ENCODE data around the gene MAP3K2.

MAP3K2 gene

DNA sequence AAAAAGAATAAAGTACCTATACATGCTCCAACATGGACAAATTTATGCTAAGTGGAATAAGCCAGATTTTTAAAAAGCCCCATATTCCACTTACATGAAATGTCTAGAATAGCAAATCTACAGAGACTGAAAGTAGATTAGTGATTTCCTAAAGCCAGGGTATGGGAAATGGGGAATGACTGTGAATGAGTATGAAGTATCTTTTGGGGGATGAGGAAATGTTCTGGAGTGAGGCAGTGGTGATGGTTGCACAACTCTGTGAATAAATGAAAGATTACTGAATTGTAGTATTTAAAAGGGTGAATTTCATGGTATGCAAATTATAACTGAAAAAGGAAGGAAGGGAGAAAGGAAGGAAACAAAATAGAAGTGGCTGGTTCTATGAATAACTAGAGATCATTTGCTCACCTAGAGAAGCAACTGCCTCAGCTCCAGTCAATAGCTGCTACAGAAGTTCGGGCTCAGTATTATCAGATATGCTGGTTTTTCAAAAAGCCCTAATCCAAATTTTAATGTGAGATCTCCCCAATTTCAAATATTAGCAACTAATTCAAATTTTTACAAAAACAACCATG, 39.3 kb downstream of the MAP3K2 start:
- TF ChIP-seq, protein P1, sequence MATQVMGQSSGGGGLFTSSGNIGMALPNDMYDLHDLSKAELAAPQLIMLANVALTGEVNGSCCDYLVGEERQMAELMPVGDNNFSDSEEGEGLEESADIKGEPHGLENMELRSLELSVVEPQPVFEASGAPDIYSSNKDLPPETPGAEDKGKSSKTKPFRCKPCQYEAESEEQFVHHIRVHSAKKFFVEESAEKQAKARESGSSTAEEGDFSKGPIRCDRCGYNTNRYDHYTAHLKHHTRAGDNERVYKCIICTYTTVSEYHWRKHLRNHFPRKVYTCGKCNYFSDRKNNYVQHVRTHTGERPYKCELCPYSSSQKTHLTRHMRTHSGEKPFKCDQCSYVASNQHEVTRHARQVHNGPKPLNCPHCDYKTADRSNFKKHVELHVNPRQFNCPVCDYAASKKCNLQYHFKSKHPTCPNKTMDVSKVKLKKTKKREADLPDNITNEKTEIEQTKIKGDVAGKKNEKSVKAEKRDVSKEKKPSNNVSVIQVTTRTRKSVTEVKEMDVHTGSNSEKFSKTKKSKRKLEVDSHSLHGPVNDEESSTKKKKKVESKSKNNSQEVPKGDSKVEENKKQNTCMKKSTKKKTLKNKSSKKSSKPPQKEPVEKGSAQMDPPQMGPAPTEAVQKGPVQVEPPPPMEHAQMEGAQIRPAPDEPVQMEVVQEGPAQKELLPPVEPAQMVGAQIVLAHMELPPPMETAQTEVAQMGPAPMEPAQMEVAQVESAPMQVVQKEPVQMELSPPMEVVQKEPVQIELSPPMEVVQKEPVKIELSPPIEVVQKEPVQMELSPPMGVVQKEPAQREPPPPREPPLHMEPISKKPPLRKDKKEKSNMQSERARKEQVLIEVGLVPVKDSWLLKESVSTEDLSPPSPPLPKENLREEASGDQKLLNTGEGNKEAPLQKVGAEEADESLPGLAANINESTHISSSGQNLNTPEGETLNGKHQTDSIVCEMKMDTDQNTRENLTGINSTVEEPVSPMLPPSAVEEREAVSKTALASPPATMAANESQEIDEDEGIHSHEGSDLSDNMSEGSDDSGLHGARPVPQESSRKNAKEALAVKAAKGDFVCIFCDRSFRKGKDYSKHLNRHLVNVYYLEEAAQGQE (IDR thresholded peaks at IDR 0.05; ENCODE audit: insufficient read depth in 1 of 2, low read depth in 2 of 2, low read length in 2 of 2), result no peak
- TF ChIP-seq POLR2AphosphoS5 (IDR thresholded peaks at IDR 0.05; ENCODE audit: low read depth, low read length) (no peak), SIN3A (IDR thresholded peaks at IDR 0.05; ENCODE audit: borderline replicate concordance, insufficient read depth, low read length) (no peak), FOXP2 (optimal IDR thresholded peaks at IDR 0.05; ENCODE audit: borderline replicate concordance, extremely low read depth, extremely low read length, insufficient read depth) (no peak), TAF1 (IDR thresholded peaks at IDR 0.05; ENCODE audit: borderline replicate concordance, insufficient read depth, low read length) (no peak)

DNA sequence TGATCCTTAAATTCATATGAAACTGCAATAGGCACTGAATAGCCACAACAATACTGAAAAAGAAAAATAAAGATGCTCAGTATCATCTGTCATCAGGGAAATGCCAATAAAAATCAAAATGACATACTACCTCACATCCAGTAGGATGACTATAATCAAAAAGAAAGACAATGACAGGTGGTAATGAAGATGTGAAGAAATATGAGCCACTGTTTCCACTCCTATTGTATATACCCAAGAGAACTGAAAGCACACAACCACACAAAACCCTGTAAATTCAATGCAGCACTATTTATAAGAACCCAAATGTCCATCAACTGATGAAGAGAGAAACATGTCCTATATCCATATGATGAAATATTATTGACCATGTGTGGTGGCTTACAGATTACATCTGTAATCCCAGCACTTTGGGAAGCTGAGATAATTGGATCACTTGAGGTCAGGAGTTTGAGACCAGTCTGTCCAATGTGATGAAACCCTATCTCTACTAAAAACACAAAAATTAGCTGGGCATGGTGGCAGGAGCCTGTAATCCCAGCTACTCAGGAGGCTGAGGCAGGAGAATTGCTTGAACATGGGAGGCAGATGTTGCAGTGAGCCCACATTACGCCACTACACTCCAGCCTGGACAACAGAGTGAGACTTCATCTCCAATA, 39.9 kb downstream of the MAP3K2 start:
- TF ChIP-seq POLR2AphosphoS5 (IDR thresholded peaks at IDR 0.05; ENCODE audit: low read depth, low read length), result no peak
- no peak for TF ChIP-seq FOXP2 (optimal IDR thresholded peaks at IDR 0.05; ENCODE audit: borderline replicate concordance, extremely low read depth, extremely low read length, insufficient read depth)
- no peak for TF ChIP-seq SIN3A (IDR thresholded peaks at IDR 0.05; ENCODE audit: borderline replicate concordance, insufficient read depth, low read length)
- TF ChIP-seq TAF1 (IDR thresholded peaks at IDR 0.05; ENCODE audit: borderline replicate concordance, insufficient read depth, low read length), result no peak
- TF ChIP-seq, protein P1 (IDR thresholded peaks at IDR 0.05; ENCODE audit: insufficient read depth in 1 of 2, low read depth in 2 of 2, low read length in 2 of 2), result no peak

DNA sequence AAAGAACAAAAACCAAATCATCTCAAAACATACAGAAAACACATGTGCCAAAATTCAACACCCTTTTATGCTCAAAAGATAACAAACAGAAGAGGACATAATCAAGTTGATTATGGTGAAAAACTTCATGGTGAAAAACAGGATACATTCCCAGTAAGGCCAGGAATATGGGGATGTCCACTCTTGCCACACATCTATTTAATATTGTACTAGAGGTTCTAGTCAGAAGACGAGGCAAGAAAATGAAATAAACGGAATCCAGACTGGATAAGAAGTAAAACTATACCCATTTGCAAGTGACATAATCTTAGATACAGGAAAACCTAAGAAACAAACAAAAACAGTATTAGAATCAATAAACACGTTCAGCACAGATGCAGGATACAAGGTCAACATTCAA, 40.8 kb downstream of the MAP3K2 start:
- TF ChIP-seq, protein P1 (IDR thresholded peaks at IDR 0.05; ENCODE audit: insufficient read depth in 1 of 2, low read depth in 2 of 2, low read length in 2 of 2), result no peak
- no peak for TF ChIP-seq SIN3A (IDR thresholded peaks at IDR 0.05; ENCODE audit: borderline replicate concordance, insufficient read depth, low read length)
- TF ChIP-seq POLR2AphosphoS5 (IDR thresholded peaks at IDR 0.05; ENCODE audit: low read depth, low read length), result no peak
- no peak for TF ChIP-seq TAF1 (IDR thresholded peaks at IDR 0.05; ENCODE audit: borderline replicate concordance, insufficient read depth, low read length)
- no peak for TF ChIP-seq FOXP2 (optimal IDR thresholded peaks at IDR 0.05; ENCODE audit: borderline replicate concordance, extremely low read depth, extremely low read length, insufficient read depth)

DNA sequence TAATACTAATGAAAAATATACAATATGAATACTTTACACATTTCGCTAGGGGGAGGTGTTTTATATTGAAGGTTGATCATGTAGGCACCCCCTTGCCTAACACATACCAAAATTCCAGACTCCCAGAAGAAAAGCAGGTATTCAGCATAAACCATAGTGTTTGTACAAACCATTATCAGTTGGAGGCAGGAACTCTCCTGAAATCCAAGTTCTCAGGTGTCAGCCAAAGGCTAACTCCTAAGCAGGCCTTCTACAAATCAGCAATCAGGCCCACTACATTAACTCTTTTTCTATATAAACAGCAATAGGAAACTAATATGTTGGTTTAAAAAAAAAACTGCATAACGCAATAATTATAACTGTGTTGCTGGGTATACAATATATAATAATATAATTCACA, 44.5 kb downstream of the MAP3K2 start:
- TF ChIP-seq POLR2AphosphoS5 (IDR thresholded peaks at IDR 0.05; ENCODE audit: low read depth, low read length) (no peak), TAF1 (IDR thresholded peaks at IDR 0.05; ENCODE audit: borderline replicate concordance, insufficient read depth, low read length) (no peak), FOXP2 (optimal IDR thresholded peaks at IDR 0.05; ENCODE audit: borderline replicate concordance, extremely low read depth, extremely low read length, insufficient read depth) (no peak), SIN3A (IDR thresholded peaks at IDR 0.05; ENCODE audit: borderline replicate concordance, insufficient read depth, low read length) (no peak)
- TF ChIP-seq, protein P1 (IDR thresholded peaks at IDR 0.05; ENCODE audit: insufficient read depth in 1 of 2, low read depth in 2 of 2, low read length in 2 of 2), result no peak
